Small intestine (tissue), 7 donors: ENCODE data around the gene ZPR1. TPM values are rescaled to one million over a fixed set of nuclear protein-coding genes. Genes with fewer than 3 reads are reported as not detected.
"Not testable (repeated sequence)": the region's sequence is repeated elsewhere in the genome, so short reads cannot be mapped to it uniquely, and the experiment has no call there.

Experiments used
- DNase-seq, 2 donors: peaks; one replicate each; pipeline versions ENCODE4 v3.0.0 to v3.0.0-alpha.2; 2013
- FAIRE-seq: peaks from 2 replicates; lab custom pipeline; 2012; peaks lifted over from hg19 to GRCh38; lab: Jason Lieb, UNC
- H3K27ac ChIP-seq, 3 donors: one replicate each; pipeline ENCODE4 v1.5.1; 2013; ENCODE audit warnings: low read length in 2 of 3, mild to moderate bottlenecking in 2 of 3, control low read depth in 1 of 3, inconsistent platforms in 1 of 3, low read depth in 1 of 3, moderate library complexity in 1 of 3
- H3K27me3 ChIP-seq, 3 donors: one replicate each; pipeline ENCODE4 v1.6.1; 2013; ENCODE audit warnings: low read length in 3 of 3, inconsistent platforms in 1 of 3; ENCODE audit not compliant: control insufficient read depth in 3 of 3, insufficient read depth in 3 of 3
- H3K36me3 ChIP-seq, 3 donors: one replicate each; pipeline ENCODE4 v1.6.1; 2013; ENCODE audit warnings: low read length in 3 of 3, inconsistent platforms in 1 of 3, low read depth in 1 of 3, mild to moderate bottlenecking in 1 of 3, moderate library complexity in 1 of 3; ENCODE audit not compliant: control insufficient read depth in 3 of 3, insufficient read depth in 2 of 3
- H3K4me1 ChIP-seq, 3 donors: one replicate each; pipeline ENCODE4 v1.6.1; 2013; ENCODE audit warnings: low read length in 2 of 3, inconsistent platforms in 1 of 3, low read depth in 1 of 3, mild to moderate bottlenecking in 1 of 3, moderate library complexity in 1 of 3; ENCODE audit not compliant: control insufficient read depth in 3 of 3, insufficient read depth in 2 of 3
- H3K4me3 ChIP-seq, 3 donors: one replicate each; pipeline ENCODE4 v1.5.1; 2013; ENCODE audit warnings: low read length in 3 of 3, control low read depth in 1 of 3, inconsistent platforms in 1 of 3, low read depth in 1 of 3, mild to moderate bottlenecking in 1 of 3, moderate library complexity in 1 of 3
- H3K9me3 ChIP-seq, 2 donors: one replicate each; pipeline ENCODE4 v1.6.1; 2013; ENCODE audit warnings: low read depth in 1 of 2, low read length in 1 of 2; ENCODE audit not compliant: control insufficient read depth in 2 of 2, insufficient read depth in 1 of 2
- WGBS, 3 donors: extraction: QIAGEN DNeasy Blood & Tissue Kit; methylation state at CpG; one replicate each; pipeline ENCODE4 v1.1.7; 2013; 5-methylcytosine and 5-hydroxymethylcytosine counted together
- polyA plus RNA-seq, 4 donors: library from polyadenylated mRNA; stranded (reverse) in 3 of 4; unstranded in 1 of 4; fragments of 200-250 nt in 3 of 4; fragments of 120-200 nt in 1 of 4; gene quantifications; one replicate each; pipeline versions ENCODE4 v1.2.1 to v1.2.3, GENCODE V29; 2013
- donor health status: healthy with polysubstance abuse.
- donor health status: control.
- donor health status: control.
- donor health status: Bipolar disorder and iron deficiency.
- donor health status: healthy.

Gene ZPR1
- polyA plus RNA-seq, 4 donors, result 24.5 to 42.9 (median 28.2) TPM

GRCh38 chr11:116772443-116773202 is 15.2 kb downstream of the ZPR1 start, which contains the start of gene BUD13:
BUD13 (minus strand) TSS chr11:116772987; CDS start chr11:116772964, 23 bp downstream.
- Histone ChIP-seq H3K4me1 (peaks cover 0 to 6% (median 0%) of the 10 kb centered on the region in 3 donors), H3K27ac (peak within 1 kb of the TSS; percentile 81 to 92 (median 91)), H3K4me3 (peak within 1 kb of the TSS; percentile 75 to 96 (median 83)), H3K27me3 (no peaks in the 10 kb centered on the region), H3K9me3 (no peaks in the 10 kb centered on the region), H3K36me3 (peaks cover 0 to 11% (median 0%) of the 10 kb centered on the region in 3 donors)
- WGBS, 3 donors, result 0 to 1% (median 0%) methylated on average over 71 to 73 of the region's 73 CpGs
- FAIRE-seq (no peak), DNase-seq (peak; percentile 91 to 97)

DNA sequence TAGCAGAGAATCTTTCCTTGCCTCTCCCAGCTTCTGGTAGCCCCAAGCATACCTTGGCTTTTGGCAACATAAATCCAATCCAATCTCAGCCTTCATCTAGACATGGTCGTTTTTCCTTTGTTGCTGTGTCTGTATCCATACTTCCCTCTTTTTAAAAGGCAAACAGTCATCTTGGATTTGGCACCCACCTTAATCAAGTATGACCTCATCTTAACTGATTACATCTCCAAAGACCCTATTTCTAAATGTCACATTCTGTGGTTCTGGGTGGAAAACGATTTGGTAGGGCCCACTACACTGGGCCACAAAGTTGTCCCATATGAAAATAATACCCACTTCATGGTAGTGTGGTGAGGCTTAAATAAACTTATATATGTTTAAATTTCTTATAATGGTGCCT is 15.9 kb downstream of the ZPR1 start:
- Histone ChIP-seq H3K4me1 (peaks cover 0 to 6% (median 0%) of the 10 kb centered on the region in 3 donors), H3K27ac (peak overlapping the region in 1 of 3 donors; percentile 91), H3K27me3 (no peaks in the 10 kb centered on the region), H3K9me3 (no peaks in the 10 kb centered on the region), H3K4me3 (peak overlapping the region; percentile 75 to 96 (median 83)), H3K36me3 (peaks cover 0 to 9% (median 0%) of the 10 kb centered on the region in 3 donors)
- 0 to 7% (median 5%) methylated on average over 2 of the region's 2 CpGs for WGBS, 3 donors
- FAIRE-seq (no peak), DNase-seq (no peak)

DNA sequence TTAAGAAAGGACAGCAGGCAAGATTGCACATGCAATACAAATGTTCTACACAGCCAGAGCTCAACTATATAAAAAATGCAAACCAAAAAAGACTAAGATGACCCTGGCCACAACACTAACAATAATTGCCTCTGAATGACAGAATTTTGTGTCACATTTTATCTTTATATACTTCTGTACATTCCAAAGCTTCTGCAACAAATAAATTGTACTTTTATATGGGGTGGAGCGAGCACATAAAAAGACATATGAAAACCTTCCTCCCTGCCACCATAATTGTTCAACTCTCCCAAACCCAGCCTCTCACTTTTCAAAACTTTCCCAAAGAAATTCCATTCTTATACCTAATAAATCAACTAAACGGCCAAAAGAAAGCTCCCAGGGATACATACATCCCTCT is 25.7 kb downstream of the ZPR1 start:
- no peak for DNase-seq
- peaks cover 18 to 31% (median 29%) of the 10 kb centered on the region in 3 donors for H3K36me3 ChIP-seq
- H3K4me3 ChIP-seq, result no peak overlapping the region
- H3K27ac ChIP-seq, result no peak overlapping the region
- no peak for FAIRE-seq
- H3K4me1 ChIP-seq, result no peaks in the 10 kb centered on the region
- WGBS, 3 donors, result 91 to 93% (median 91%) methylated on average over 2 of the region's 2 CpGs
- H3K27me3 ChIP-seq, result no peaks in the 10 kb centered on the region
- H3K9me3 ChIP-seq, result no peaks in the 10 kb centered on the region

GRCh38 chr11:116756044-116756443 is 31.8 kb downstream of the ZPR1 start:
- peaks cover 22 to 39% (median 36%) of the 10 kb centered on the region in 3 donors for H3K36me3 ChIP-seq
- not testable (repeated sequence) for H3K4me1 ChIP-seq, H3K4me3 ChIP-seq, DNase-seq, FAIRE-seq, H3K27me3 ChIP-seq, H3K9me3 ChIP-seq, H3K27ac ChIP-seq
- 77 to 89% (median 84%) methylated on average over 8 of the region's 8 CpGs for WGBS, 3 donors

GRCh38 chr11:116750070-116750718 is 37.6 kb downstream of the ZPR1 start:
- no peak for FAIRE-seq
- Histone ChIP-seq H3K9me3 (no peaks in the 10 kb centered on the region), H3K4me3 (no peak overlapping the region), H3K27ac (no peak overlapping the region), H3K27me3 (no peaks in the 10 kb centered on the region), H3K36me3 (peaks cover 10 to 40% (median 25%) of the 10 kb centered on the region in 3 donors), H3K4me1 (no peaks in the 10 kb centered on the region)
- no peak for DNase-seq
- 84 to 96% (median 93%) methylated on average over 2 of the region's 2 CpGs for WGBS, 3 donors

DNA sequence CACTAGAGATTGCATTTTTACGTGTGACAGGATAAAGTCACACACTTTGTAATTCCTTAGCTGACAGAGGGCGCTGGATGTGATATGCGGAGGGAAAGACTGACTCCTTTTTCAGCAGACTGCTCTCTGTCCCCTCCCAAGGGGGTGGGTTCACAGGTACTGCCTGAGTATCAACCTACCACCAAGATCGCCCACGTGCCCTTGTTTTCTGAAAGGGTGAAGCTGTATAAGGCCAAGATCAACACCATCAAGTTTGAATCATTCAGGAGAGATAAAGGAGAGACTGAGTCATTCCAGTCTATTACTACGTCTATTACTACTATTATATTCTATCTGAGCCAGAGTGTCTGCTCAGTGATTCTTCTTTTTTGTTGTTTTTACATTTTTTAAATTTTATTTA is 45.7 kb downstream of the ZPR1 start:
- FAIRE-seq (no peak), DNase-seq (no peak)
- H3K4me3 ChIP-seq, result no peak overlapping the region
- no peaks in the 10 kb centered on the region for H3K9me3 ChIP-seq
- no peak overlapping the region for H3K27ac ChIP-seq
- 89 to 94% (median 89%) methylated on average over 6 of the region's 6 CpGs for WGBS, 3 donors
- no peaks in the 10 kb centered on the region for H3K27me3 ChIP-seq
- peaks cover 0 to 10% (median 3%) of the 10 kb centered on the region in 3 donors for H3K36me3 ChIP-seq
- H3K4me1 ChIP-seq, result no peaks in the 10 kb centered on the region

DNA sequence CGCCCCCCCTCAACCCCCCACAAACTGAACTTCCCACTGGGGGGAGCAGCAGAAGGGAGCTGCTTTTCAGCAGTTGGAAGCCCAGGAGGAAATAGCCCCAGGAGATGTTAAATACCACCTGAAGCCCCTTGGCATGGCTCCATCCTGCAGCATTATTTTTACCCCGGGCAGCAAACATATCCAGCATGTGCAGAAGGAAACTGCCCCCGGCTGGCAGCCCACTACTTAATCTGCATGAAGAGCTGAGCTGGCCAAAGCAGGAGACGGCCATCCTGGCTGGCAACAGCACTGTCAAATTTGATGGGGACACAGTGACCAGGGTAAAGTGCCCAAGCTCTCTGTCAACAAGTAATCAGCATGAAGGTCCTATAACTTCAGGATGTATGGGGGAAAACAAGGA is 47.1 kb downstream of the ZPR1 start:
- FAIRE-seq, result no peak
- Histone ChIP-seq H3K27ac (no peak overlapping the region), H3K4me3 (no peak overlapping the region), H3K4me1 (no peaks in the 10 kb centered on the region), H3K9me3 (no peaks in the 10 kb centered on the region), H3K27me3 (no peaks in the 10 kb centered on the region), H3K36me3 (no peaks in the 10 kb centered on the region)
- DNase-seq, result no peak
- 66 to 82% (median 77%) methylated on average over 4 of the region's 4 CpGs for WGBS, 3 donors

GRCh38 chr11:116738975-116739374 is 48.8 kb downstream of the ZPR1 start:
- Histone ChIP-seq H3K4me3 (no peak overlapping the region), H3K27me3 (no peaks in the 10 kb centered on the region), H3K27ac (no peak overlapping the region), H3K36me3 (no peaks in the 10 kb centered on the region), H3K9me3 (peaks cover 0 to 6% of the 10 kb centered on the region in 2 donors), H3K4me1 (peaks cover 0 to 2% (median 0%) of the 10 kb centered on the region in 3 donors)
- DNase-seq (no peak), FAIRE-seq (no peak)
- 83 to 90% (median 84%) methylated on average over 2 of the region's 2 CpGs for WGBS, 3 donors
